HEK293 (cell line): ENCODE results near the gene HRAS.

Experiments
- CTCF ChIA-PET: fragments of 350-600 bp; formaldehyde crosslinking; extraction: SDS; loops from one replicate; lab custom pipeline; 2021; ENCODE audit warnings: antibody characterized with exemption; lab: Yijun Ruan, JAX
- POLR2A ChIA-PET: fragments of 300-600 bp; formaldehyde crosslinking; extraction: SDS; loops from one replicate; lab custom pipeline; 2020; ENCODE audit warnings: antibody characterized with exemption, inconsistent platforms; lab: Yijun Ruan, JAX
- H3K27ac ChIP-seq: fragments of 200-500 bp; sonication (Bioruptor generic); 2 replicates; pipeline ENCODE4 v1.5.1; 2014; ENCODE audit warnings: low read depth, low read length, control low read depth, inconsistent platforms; ENCODE audit errors: extremely low read depth
- H3K36me3 ChIP-seq, 2 experiments: fragments of 200-500 bp in 1 of 2; sonication (Bioruptor generic) in 1 of 2; 1 replicate in 1 of 2; 2 replicates in 1 of 2; pipeline ENCODE4 v1.5.1; 2014 to 2017; ENCODE audit warnings: inconsistent platforms in 2 of 2, low read length in 2 of 2; ENCODE audit not compliant: control insufficient read depth in 2 of 2, insufficient read depth in 1 of 2
- H3K4me1 ChIP-seq: fragments of 200-500 bp; sonication (Bioruptor generic); 2 replicates; pipeline ENCODE4 v1.5.1; 2014; ENCODE audit warnings: mild to moderate bottlenecking, low read length, inconsistent platforms; ENCODE audit not compliant: control insufficient read depth, insufficient read depth
- H3K4me3 ChIP-seq: 2 replicates; pipeline ENCODE4 v1.5.1; 2011; ENCODE audit warnings: low read depth, mild to moderate bottlenecking, control low read depth, low read length, moderate library complexity
- H3K9me3 ChIP-seq: fragments of 200-500 bp; sonication (Bioruptor generic); 2 replicates; pipeline ENCODE4 v1.5.1; 2014; ENCODE audit warnings: low read depth, low read length, inconsistent platforms; ENCODE audit not compliant: control insufficient read depth, insufficient read depth
- OVOL3 ChIP-seq: fragments of 450-650 bp; formaldehyde crosslinking; IDR thresholded peaks from 2 replicates; pipeline ENCODE4 v1.5.1; 2016; ENCODE audit warnings: missing biosample characterization, missing genetic modification characterization
- PATZ1 ChIP-seq: fragments of 450-650 bp; formaldehyde crosslinking; IDR thresholded peaks from 2 replicates; pipeline ENCODE4 v1.5.1; 2016; ENCODE audit warnings: missing biosample characterization, missing genetic modification characterization
- PRDM2 ChIP-seq: fragments of 450-650 bp; formaldehyde crosslinking; IDR thresholded peaks from 2 replicates; pipeline ENCODE4 v1.5.1; 2016; ENCODE audit warnings: missing biosample characterization, missing genetic modification characterization, borderline replicate concordance
- REST ChIP-seq: fragments of 450-650 bp; formaldehyde crosslinking; IDR thresholded peaks from 2 replicates; pipeline ENCODE4 v1.5.1; 2016; ENCODE audit warnings: missing biosample characterization, missing genetic modification characterization
- ZBTB49 ChIP-seq: fragments of 450-650 bp; formaldehyde crosslinking; IDR thresholded peaks from 2 replicates; pipeline ENCODE4 v1.5.1; 2016; ENCODE audit warnings: missing biosample characterization, missing genetic modification characterization, low read depth
- ZNF138 ChIP-seq: fragments of 450-650 bp; formaldehyde crosslinking; IDR thresholded peaks from 2 replicates; pipeline ENCODE4 v1.5.1; 2016; ENCODE audit warnings: missing biosample characterization, missing genetic modification characterization, borderline replicate concordance
- ZNF155 ChIP-seq: fragments of 450-650 bp; formaldehyde crosslinking; IDR thresholded peaks from 2 replicates; pipeline ENCODE4 v1.5.1; 2016; ENCODE audit warnings: missing biosample characterization, missing genetic modification characterization
- ZNF174 ChIP-seq: fragments of 450-650 bp; formaldehyde crosslinking; IDR thresholded peaks from 2 replicates; pipeline ENCODE4 v1.5.0; 2017; ENCODE audit warnings: missing biosample characterization, mild to moderate bottlenecking, missing genetic modification characterization
- ZNF211 ChIP-seq: fragments of 450-650 bp; formaldehyde crosslinking; IDR thresholded peaks from 2 replicates; pipeline ENCODE4 v1.5.1; 2016; ENCODE audit warnings: low read depth, missing biosample characterization, missing genetic modification characterization
- ZNF529 ChIP-seq: fragments of 450-650 bp; formaldehyde crosslinking; IDR thresholded peaks from 2 replicates; pipeline ENCODE4 v1.5.1; 2017; ENCODE audit warnings: missing genetic modification characterization, missing biosample characterization; ENCODE audit not compliant: insufficient replicate concordance
- ZNF610 ChIP-seq: fragments of 450-650 bp; formaldehyde crosslinking; IDR thresholded peaks from 2 replicates; pipeline ENCODE4 v1.5.1; 2016; ENCODE audit warnings: missing biosample characterization, missing genetic modification characterization, borderline replicate concordance
- ZNF639 ChIP-seq: fragments of 450-650 bp; formaldehyde crosslinking; IDR thresholded peaks from 2 replicates; pipeline ENCODE4 v1.5.1; 2016; ENCODE audit warnings: missing biosample characterization, missing genetic modification characterization
- ZNF664 ChIP-seq: fragments of 450-650 bp; formaldehyde crosslinking; IDR thresholded peaks from 2 replicates; pipeline ENCODE4 v1.5.1; 2016; ENCODE audit warnings: missing biosample characterization, missing genetic modification characterization
- ZNF76 ChIP-seq: fragments of 450-650 bp; formaldehyde crosslinking; IDR thresholded peaks from 2 replicates; pipeline ENCODE4; 2016; ENCODE audit warnings: low read depth, missing biosample characterization, missing genetic modification characterization, borderline replicate concordance
- ZNF785 ChIP-seq: fragments of 450-650 bp; formaldehyde crosslinking; IDR thresholded peaks from 2 replicates; pipeline ENCODE4 v1.5.1; 2016; ENCODE audit warnings: missing biosample characterization, missing genetic modification characterization
- ZNF792 ChIP-seq: fragments of 450-650 bp; formaldehyde crosslinking; IDR thresholded peaks from 2 replicates; pipeline ENCODE4 v1.5.1; 2016; ENCODE audit warnings: missing biosample characterization, missing genetic modification characterization
- ZSCAN4 ChIP-seq: fragments of 450-650 bp; formaldehyde crosslinking; IDR thresholded peaks from 2 replicates; pipeline ENCODE4 v1.5.1; 2017; ENCODE audit warnings: missing biosample characterization, missing genetic modification characterization

HRAS gene

GRCh38 chr11:535519-536454 lies at the start of gene HRAS (continued):
- no peak for TF ChIP-seq ZNF785 (tag by site-specific recombination)
- no peak for TF ChIP-seq ZBTB49
- no peak for TF ChIP-seq PRDM2
- peak; percentile 53 for TF ChIP-seq PATZ1 (tag by site-specific recombination)
- TF ChIP-seq ZNF211 (tag by site-specific recombination): no peak

- CTCF ChIA-PET: no interaction called here
- Histone ChIP-seq H3K27ac (no peak overlapping the region), H3K4me3 (no peak overlapping the region), H3K36me3 (peaks cover 12 to 84% of the 10 kb centered on the region in 2 experiments; a peak in 2 of 3 replicates), H3K9me3 (no peaks in the 10 kb centered on the region), H3K4me1 (no peaks in the 10 kb centered on the region)
- TF ChIP-seq OVOL3: no peak
- TF ChIP-seq ZNF639 (tag by site-specific recombination): no peak
- no peak for TF ChIP-seq ZNF76
- no peak for TF ChIP-seq ZNF155 (tag by site-specific recombination)
- TF ChIP-seq ZNF174 (tag by site-specific recombination): no peak
- TF ChIP-seq ZNF138 (tag by site-specific recombination): no peak
- TF ChIP-seq ZSCAN4 (tag by site-specific recombination): no peak
- TF ChIP-seq ZNF664 (tag by site-specific recombination): no peak
- no peak for TF ChIP-seq ZNF529 (tag by site-specific recombination)
- TF ChIP-seq ZNF792: no peak
- no peak for TF ChIP-seq ZNF610 (tag by site-specific recombination)
- no peak for TF ChIP-seq REST (tag by site-specific recombination)
- POLR2A ChIA-PET: no interaction called here
These were observed 48.9 kb upstream of the HRAS start for GRCh38 chr11:584287-584686.
